ENCODE measurements around the gene FBLN2.
"Not testable (repeated sequence)": the region's sequence is repeated elsewhere in the genome, so short reads cannot be mapped to it uniquely, and the experiment has no call there.

Gene FBLN2

DNA sequence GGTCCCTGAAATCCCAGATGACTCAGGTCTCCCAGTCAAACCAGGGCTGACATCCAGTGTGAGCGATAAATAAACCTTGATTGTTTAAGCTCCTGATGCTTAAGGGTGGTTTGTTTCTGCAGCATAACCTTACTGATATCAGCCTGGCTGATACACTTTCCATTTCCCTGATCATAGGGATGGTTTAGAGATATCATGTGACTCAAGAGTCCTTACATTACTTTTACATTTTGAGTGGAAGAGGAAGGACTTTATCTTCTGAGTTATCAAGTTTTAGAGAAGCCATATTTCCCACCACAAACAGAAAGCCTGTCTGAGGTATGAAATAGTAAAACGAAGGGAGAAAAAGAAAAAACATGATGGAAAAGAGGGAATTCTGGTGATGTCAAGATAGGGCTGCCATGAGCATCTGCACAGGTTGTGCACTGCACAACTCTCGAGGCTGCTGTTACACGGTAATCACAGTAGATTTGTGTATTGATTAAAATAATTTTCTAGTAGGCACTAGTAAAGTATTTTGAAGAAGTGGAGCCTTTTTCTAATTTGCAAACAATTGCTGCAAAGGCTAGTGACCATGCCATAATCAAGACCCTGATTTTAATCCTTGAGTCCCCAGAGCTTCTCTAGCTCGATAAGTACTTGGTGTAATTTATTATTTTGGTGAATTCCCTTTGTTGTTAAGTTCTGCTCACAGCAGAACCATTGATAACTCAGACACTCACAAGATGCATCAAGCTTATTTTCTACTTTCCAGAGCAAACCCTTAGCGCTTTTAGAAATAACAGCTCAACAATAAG, 34.1 kb upstream of the FBLN2 start:
- no peak for DNase-seq

- DNase-seq: no peak
Measured at GRCh38 chr3:13515786-13516759, 32.9 kb upstream of the FBLN2 start.

DNA sequence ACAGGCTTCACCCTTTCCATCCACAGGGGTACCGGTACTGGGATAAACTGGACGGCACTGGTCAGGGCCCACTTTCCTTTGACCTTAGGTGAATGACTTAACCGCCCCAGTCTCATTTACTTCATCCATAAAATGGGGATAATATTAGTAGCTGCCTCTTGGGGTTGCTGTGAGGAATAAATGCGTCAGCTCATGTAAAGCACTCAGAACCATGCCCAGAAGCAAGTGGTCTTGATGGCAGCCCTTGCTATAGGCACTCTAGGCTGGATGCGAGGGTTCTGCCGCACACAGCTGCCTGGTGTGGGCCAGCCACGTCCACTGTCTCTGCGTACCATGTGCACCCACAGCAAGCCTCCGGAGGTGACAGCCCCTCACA, 32.2 kb upstream of the FBLN2 start:
- no peak for DNase-seq

DNA sequence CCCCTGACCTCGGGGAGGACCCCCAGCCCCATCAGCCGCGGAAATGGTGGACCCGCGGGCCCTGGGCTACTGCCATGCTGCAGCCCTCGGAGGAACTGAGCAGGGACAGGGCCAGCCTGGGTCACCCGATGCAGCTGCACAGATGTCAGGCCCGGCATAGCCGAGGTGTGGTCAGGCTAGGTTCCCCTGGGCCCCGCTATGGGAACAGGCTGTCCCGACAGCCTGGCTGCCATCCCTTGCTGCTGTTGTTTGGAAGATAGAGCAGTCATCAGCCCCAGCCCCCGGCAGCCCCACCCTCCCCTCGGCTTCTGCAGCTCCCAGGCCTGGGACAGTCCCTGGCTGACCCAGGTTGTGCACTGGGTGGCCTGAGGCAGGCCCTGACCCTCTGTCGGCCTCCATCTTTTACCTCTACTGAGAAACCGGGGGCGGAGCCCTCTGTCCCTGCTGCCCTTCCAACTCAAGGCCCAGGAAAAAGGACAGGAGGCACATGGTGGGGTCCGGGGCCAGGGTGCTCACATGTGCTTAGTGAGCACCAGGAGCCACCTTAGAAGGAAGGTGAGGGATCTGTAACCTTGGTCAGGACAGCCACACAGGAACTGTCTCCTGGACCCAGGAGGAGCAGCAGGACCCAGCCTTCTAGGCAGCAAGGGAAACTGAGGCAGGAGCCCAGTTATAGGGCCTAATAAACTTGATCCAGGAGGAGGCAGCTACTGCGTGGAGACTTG, 31.5 kb upstream of the FBLN2 start:
- no peak for DNase-seq

DNA sequence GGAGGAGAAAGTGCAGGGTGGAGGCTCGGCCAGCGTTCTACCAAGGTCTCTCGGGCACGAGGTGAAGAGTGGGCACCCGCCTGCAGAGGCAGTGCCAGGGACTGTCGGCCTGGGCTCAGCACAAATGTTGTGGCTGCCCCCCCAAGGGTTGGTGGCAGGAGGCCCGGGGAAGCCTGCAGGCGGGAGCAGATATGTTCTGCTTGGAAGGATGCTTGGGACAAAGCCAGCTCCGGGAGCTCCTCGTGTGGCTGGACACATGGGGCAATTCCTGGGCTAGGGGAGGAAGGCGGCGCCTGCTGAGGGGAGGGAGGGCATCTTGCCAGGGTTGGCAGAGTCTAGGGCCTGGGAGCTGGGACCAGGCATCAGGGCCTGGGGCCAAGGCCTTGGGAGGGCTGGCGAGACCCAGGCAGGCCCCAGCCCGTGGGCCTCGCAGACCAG, 30.4 kb upstream of the FBLN2 start:
- DNase-seq: no peak

GRCh38 chr3:13519006-13519791, 29.7 kb upstream of the FBLN2 start:
- DNase-seq: no peak

DNA sequence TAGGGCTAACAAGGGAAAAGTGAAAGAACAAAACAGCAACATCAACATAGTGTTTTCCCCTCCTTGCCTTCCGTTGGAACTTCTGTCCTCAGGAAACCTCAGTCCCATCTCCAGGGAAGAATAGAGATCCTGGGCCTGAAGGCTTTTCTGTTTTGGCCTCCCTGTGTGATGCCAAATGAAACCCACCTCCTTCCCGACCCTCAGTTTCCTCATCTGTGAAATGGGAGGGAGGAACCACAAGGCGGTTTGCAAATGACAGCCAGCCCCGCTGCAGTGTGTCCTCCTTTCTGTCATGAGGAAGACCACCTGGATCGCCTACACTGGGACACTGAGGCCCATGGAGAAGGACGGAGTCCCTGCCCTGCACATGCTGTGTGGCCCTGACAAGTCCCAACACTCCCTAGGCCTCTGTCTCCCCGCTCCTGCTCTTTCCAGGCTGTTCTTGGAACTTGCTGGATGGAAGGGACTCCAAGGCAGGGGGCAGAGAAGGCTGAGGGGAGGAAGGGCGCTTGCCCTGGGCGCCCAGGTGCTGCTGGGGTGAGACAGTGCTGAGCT, 28.5 kb upstream of the FBLN2 start:
- DNase-seq: no peak

GRCh38 chr3:13521309-13521708, 27.6 kb upstream of the FBLN2 start:
- DNase-seq: no peak

GRCh38 chr3:13521749-13522148, 27.2 kb upstream of the FBLN2 start:
- DNase-seq: not testable (repeated sequence)

- no peak for DNase-seq
Measured at GRCh38 chr3:13522236-13522635, 26.7 kb upstream of the FBLN2 start.

DNA sequence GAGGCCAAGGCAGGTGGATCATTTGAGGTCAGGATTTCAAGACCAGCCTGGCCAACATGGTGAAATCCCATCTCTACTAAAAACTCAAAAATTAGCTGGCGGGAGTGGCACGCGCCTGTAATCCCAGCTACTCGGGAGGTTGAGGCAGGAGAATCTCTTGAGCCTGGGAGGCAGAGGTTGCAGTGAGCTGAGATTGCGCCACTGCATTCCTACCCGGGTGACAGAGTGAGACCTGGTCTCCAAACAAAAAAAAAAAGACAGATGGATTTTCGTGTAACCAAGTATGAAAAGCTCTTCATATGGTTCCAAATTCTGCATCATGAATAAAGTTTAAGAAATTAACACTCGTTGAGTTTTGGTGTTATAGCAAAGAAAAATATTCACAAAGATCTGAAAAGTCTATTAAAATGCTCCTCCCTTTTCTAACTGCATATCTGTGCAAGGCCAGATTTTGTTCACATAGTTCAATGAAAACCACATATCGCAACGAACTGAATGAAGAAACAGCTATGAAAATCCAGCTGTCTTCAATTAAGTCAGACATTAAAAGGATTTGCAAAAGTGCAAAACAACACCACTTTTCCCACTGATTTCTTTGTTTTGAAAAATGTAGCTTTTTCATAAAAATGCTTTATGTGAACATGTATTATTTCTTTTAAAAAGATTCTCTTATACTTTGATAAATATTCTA, 23.8 kb upstream of the FBLN2 start:
- DNase-seq: no peak

DNA sequence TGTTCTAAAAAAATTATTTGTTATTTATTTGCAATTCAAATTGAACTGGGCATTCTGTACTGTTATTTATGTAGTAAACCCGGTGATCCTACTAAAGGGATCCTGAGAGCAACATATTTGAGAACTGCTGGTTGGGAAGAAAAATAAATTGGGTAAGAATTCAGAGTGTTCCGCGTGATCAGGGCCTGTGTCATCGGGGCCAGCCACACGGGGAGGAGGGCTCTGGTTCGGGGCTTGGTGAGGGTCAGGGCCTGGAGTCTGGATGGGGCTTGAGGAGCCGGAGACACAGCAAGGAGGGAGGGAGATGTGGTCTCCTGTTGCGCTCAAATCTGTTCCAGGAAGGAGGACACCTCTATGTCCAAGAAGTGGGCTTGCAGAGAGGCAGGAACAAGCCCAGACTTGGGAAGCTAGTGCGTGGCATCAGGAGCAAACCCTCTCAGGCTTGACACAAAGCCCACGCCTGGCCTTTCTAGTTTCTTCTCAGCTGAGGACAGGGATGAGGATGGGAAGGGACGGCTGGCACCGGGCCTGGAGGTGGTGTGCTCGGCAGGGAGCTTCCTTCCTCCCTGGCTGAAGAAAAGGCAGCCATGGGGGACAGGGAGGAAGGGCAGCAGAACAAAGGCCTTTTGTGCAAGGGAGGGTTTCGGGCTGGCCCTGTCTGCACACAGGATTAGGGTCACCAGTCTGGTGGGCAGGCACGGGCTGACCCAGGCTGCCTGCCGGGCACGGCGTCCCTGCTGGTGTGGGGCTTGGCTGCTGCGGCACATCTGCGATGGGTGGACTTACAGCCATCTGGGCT, 22.9 kb upstream of the FBLN2 start:
- DNase-seq: no peak

DNA sequence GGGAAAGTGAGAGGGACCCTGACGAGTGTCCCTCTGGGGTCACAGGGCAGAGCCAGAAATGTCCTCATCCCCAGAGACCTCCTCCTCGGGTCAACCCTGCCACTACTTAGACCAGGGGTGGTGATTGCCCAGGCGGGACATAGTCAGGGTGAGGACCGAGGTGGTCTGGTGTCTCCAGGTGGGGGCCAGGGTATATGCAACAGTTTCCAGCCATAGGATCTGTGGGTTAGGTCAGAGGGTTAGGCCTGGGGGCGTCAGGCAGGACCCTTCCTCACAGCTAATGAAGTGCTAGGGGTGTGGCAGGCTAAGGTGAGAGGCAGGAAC, 22.3 kb upstream of the FBLN2 start:
- no peak for DNase-seq

DNA sequence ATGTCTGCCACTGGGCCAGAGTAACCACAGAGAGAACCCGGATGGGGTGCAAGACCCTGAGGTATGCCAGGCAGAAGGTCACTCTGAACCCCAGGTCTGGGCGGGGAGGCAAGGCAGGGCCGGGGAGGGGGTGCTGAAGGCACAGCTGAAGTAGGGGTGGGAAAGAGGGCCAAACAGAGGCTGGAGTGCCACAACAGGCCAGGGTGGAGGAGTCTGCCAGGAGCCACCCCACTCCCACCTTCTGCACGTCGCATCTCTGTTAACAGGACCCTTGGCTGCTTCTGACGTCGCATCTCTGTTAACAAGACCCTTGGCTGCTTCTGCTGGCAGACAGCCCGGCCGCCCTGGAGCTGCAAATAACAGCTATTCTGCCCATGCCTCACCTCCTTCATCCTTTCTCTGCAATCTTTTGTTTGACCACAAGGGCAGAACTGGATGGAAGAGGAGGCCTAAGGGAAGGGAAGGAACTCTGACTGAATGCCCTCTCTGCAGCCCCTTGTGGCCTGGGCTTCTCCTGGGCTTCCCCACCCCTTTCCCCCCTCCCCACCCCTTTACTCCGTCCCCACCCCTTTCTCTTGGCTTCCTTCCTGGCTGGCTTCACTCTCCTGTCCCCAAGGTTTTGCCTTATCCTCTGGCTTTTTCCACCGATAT, 20.6 kb upstream of the FBLN2 start:
- peak; percentile 52 for DNase-seq

GRCh38 chr3:13529196-13530112, 19.5 kb upstream of the FBLN2 start:
- no peak for DNase-seq

- DNase-seq: no peak
Measured at GRCh38 chr3:13530241-13531009, 18.5 kb upstream of the FBLN2 start.

GRCh38 chr3:13532085-13532484, 16.8 kb upstream of the FBLN2 start:
- DNase-seq: no peak

DNA sequence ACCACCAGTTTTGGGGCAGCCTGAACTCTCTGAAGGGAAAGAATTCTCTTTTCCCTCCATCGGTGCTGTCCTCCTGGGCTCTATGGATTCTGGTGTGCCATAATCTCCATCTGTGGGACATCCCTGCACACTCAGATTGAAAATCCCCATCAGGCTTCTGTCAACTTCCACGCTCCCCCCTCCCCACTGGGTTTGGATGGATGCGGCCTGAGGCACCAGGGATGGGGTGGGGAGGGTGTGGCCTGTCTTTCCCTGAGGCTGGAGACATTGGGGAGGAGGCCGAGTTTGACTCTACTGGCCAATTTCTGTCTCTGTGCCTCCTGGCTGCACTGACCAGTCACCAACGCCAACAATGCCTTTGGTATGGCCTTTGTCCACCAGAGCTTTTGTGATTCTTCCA, 16.3 kb upstream of the FBLN2 start:
- no peak for DNase-seq
